ENCODE data around the gene CLNS1A. TPM values are rescaled to one million over a fixed set of nuclear protein-coding genes. Genes with fewer than 3 reads are reported as not detected.

The CLNS1A gene
- total RNA-seq, 2 donors from 2014 or later: 44.1 to 81.7 TPM

DNA sequence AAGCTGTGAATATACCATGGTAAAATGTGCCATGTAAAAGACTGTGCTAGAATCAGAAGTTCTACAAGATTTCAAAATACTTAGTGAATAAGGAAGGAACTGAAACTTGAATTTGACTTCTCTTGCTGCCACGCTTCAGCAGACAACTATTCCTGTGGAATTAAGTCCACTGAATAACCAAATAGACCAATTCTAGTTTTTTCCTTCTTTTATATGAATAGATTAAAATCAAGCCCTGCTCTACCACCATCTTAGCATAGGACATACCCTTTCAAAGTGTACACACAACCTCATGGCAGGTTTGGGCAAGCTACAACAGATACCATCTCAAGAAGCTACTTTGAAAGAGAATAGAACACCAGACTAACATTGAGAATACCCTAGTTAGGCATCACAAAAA is 23.4 kb upstream of the CLNS1A start:
- no peak for ATAC-seq

GRCh38 chr11:77658213-77659013 is 20.8 kb upstream of the CLNS1A start:
- Histone ChIP-seq H3K4me1 (no peaks in the 10 kb centered on the region), H3K36me3 (replicated peaks in 1 of 2; ENCODE audit: insufficient read depth in 1 of 2, low read depth in 2 of 2) (no peaks in the 10 kb centered on the region), H3K9me3 (no peaks in the 10 kb centered on the region), H3K27me3 (no peaks in the 10 kb centered on the region), H3K4me3 (no peak overlapping the region), H3K27ac (no peak overlapping the region)
- DNase-seq (no peak), ATAC-seq (no peak)
- intact Hi-C loops (cut with DNase I): no loop called here
- TF ChIP-seq POLR2A (IDR thresholded peaks at IDR 0.05) (no peak), CTCF (IDR thresholded peaks at IDR 0.05) (no peak)
- 76 to 81% methylated on average over 4 of the region's 4 CpGs for WGBS, 2 donors

More for the DNA sequence above, 23.4 kb upstream of the CLNS1A start:
- Histone ChIP-seq H3K4me3 (no peak overlapping the region), H3K4me1 (no peaks in the 10 kb centered on the region), H3K36me3 (replicated peaks in 1 of 2; ENCODE audit: insufficient read depth in 1 of 2, low read depth in 2 of 2) (no peaks in the 10 kb centered on the region), H3K27ac (no peak overlapping the region), H3K27me3 (no peaks in the 10 kb centered on the region), H3K9me3 (no peaks in the 10 kb centered on the region)
- WGBS, 2 donors: 80 to 92% methylated on average over 1 of the region's 1 CpG
- intact Hi-C loops (cut with DNase I): no loop called here
- DNase-seq: no peak
- no peak for TF ChIP-seq CTCF (IDR thresholded peaks at IDR 0.05)
- no peak for TF ChIP-seq POLR2A (IDR thresholded peaks at IDR 0.05)

DNA sequence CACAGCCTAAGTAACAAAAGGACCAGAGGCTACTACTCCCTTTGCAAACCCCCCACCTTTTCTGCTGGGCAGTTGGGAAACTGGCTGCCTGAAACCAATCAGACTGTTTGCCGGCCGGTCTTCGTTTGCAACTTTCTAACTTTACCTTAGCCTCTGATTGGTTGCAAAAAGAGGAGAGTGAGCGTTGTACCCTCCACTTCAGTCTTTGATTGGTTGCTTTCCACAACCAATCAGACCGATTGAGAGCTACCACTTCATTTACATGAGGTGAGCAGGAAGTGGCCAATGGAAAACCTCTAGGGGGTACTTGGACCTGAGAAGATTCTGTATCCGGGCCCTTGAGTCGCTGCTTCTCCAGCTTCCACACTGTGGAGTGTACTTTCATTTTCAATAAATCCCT is 18.8 kb upstream of the CLNS1A start:
- TF ChIP-seq POLR2A (IDR thresholded peaks at IDR 0.05) (no peak), CTCF (IDR thresholded peaks at IDR 0.05) (no peak)
- intact Hi-C loops (cut with DNase I): no loop called here
- Histone ChIP-seq H3K4me3 (no peak overlapping the region), H3K4me1 (no peaks in the 10 kb centered on the region), H3K36me3 (replicated peaks in 1 of 2; ENCODE audit: insufficient read depth in 1 of 2, low read depth in 2 of 2) (no peaks in the 10 kb centered on the region), H3K27ac (no peak overlapping the region), H3K27me3 (no peaks in the 10 kb centered on the region), H3K9me3 (no peaks in the 10 kb centered on the region)
- no peak for ATAC-seq
- no peak for DNase-seq
- WGBS, 2 donors: 82 to 84% methylated on average over 7 of the region's 7 CpGs

- 83 to 95% methylated on average over 4 of the region's 4 CpGs for WGBS, 2 donors
- Histone ChIP-seq H3K4me3 (no peak overlapping the region), H3K36me3 (replicated peaks in 1 of 2; ENCODE audit: insufficient read depth in 1 of 2, low read depth in 2 of 2) (no peaks in the 10 kb centered on the region), H3K9me3 (no peaks in the 10 kb centered on the region), H3K4me1 (no peaks in the 10 kb centered on the region), H3K27ac (no peak overlapping the region), H3K27me3 (no peaks in the 10 kb centered on the region)
- ATAC-seq: no peak
- intact Hi-C loops (cut with DNase I): no loop called here
- no peak for TF ChIP-seq POLR2A (IDR thresholded peaks at IDR 0.05)
- TF ChIP-seq CTCF (IDR thresholded peaks at IDR 0.05): no peak
- no peak for DNase-seq
These were observed 17.3 kb upstream of the CLNS1A start for GRCh38 chr11:77654770-77655434.
